OCI-LY1 (cell line): ENCODE measurements around the gene SLC26A2.

Experiments
- H2AFZ ChIP-seq: fragments of 200-600 bp; sonication (generic), shearing (Covaris generic); 2 replicates; pipeline ENCODE4 v1.6.0; 2014; ENCODE audit warnings: antibody characterized with exemption, mild to moderate bottlenecking, low read length
- H3F3A ChIP-seq: fragments of 200-600 bp; sonication (generic), shearing (Covaris generic); 2 replicates; pipeline ENCODE4 v1.6.0; 2014; ENCODE audit warnings: mild to moderate bottlenecking, antibody characterized with exemption, low read length, moderate library complexity; ENCODE audit not compliant: insufficient read depth
- H3K27ac ChIP-seq: fragments of 200-600 bp; sonication (generic); 2 replicates; pipeline ENCODE4 v1.5.1; 2014; ENCODE audit warnings: low read length, mixed run types, mild to moderate bottlenecking, low read depth; ENCODE audit not compliant: poor library complexity, severe bottlenecking
- H3K27me3 ChIP-seq: fragments of 200-600 bp; sonication (generic); 2 replicates; pipeline ENCODE4 v1.6.0; 2014; ENCODE audit warnings: antibody characterized with exemption, mild to moderate bottlenecking, low read length, moderate library complexity; ENCODE audit not compliant: insufficient read depth
- H3K36me3 ChIP-seq: fragments of 200-600 bp; sonication (generic); 2 replicates; pipeline ENCODE4 v1.6.1; 2014; ENCODE audit warnings: mild to moderate bottlenecking, antibody characterized with exemption, low read length, moderate library complexity, mixed read lengths; ENCODE audit not compliant: insufficient read depth
- H3K4me1 ChIP-seq: fragments of 200-600 bp; sonication (generic); 2 replicates; pipeline ENCODE4 v1.5.1; 2014; ENCODE audit warnings: mild to moderate bottlenecking, low read length, moderate library complexity; ENCODE audit not compliant: insufficient read depth, severe bottlenecking
- H3K4me2 ChIP-seq: fragments of 200-600 bp; sonication (generic), shearing (Covaris generic); 2 replicates; pipeline ENCODE4 v1.6.1; 2014; ENCODE audit warnings: low read length
- H3K4me3 ChIP-seq: fragments of 200-600 bp; sonication (generic); 2 replicates; pipeline ENCODE4 v1.5.1; 2014; ENCODE audit warnings: low read length, low read depth, mild to moderate bottlenecking, mixed read lengths; ENCODE audit not compliant: poor library complexity, severe bottlenecking
- H3K79me2 ChIP-seq: fragments of 200-600 bp; shearing (Covaris generic); 2 replicates; pipeline ENCODE4 v1.6.1; 2016; ENCODE audit warnings: mixed run types, low read length, mixed read lengths; ENCODE audit not compliant: insufficient read depth
- H3K9ac ChIP-seq: fragments of 200-600 bp; sonication (generic), shearing (Covaris generic); 2 replicates; pipeline ENCODE4 v1.6.1; 2014; ENCODE audit warnings: mild to moderate bottlenecking, low read length, mixed read lengths
- H3K9me2 ChIP-seq: fragments of 200-600 bp; sonication (generic), shearing (Covaris generic); 2 replicates; pipeline ENCODE4 v1.6.1; 2014; ENCODE audit warnings: low read depth, mild to moderate bottlenecking, low read length, mixed read lengths
- H3K9me3 ChIP-seq: fragments of 200-600 bp; shearing (Covaris generic); 2 replicates; pipeline ENCODE4 v1.6.1; 2014; ENCODE audit warnings: low read length, mixed read lengths
- H4K20me1 ChIP-seq: fragments of 200-600 bp; sonication (generic), shearing (Covaris generic); 2 replicates; pipeline ENCODE4 v1.6.0; 2016; ENCODE audit warnings: mild to moderate bottlenecking, low read length; ENCODE audit not compliant: insufficient read depth
- CTCF ChIP-seq: fragments of 200-600 bp; sonication (generic), shearing (Covaris generic); IDR thresholded peaks from 2 replicates; pipeline ENCODE4 v1.5.1; 2017; ENCODE audit warnings: mild to moderate bottlenecking, antibody characterized with exemption, low read length, moderate library complexity, mixed read lengths
- EZH2 ChIP-seq: fragments of 200-600 bp; sonication (generic), shearing (Covaris generic); IDR thresholded peaks from 2 replicates; pipeline ENCODE4 v1.8.0; 2017; ENCODE audit warnings: borderline replicate concordance, mixed run types, mild to moderate bottlenecking, antibody characterized with exemption, low read length, moderate library complexity, mixed read lengths

SLC26A2 gene

GRCh38 chr5:149940077-149940574, 20.4 kb upstream of the SLC26A2 start:
- no peaks in the 10 kb centered on the region for H3K9me2 ChIP-seq
- no peak overlapping the region for H3K9ac ChIP-seq
- no peaks in the 10 kb centered on the region for H3K9me3 ChIP-seq
- H3K4me1 ChIP-seq = no peaks in the 10 kb centered on the region
- no peaks in the 10 kb centered on the region for H4K20me1 ChIP-seq
- no peak overlapping the region for H3K4me2 ChIP-seq
- no peak overlapping the region for H3K27ac ChIP-seq
- no peak overlapping the region for H3K4me3 ChIP-seq
- no peaks in the 10 kb centered on the region for H3K36me3 ChIP-seq
- H3K27me3 ChIP-seq = no peaks in the 10 kb centered on the region; the same call in 1 of the 2 replicates
- TF ChIP-seq EZH2 = no peak
- no peak for TF ChIP-seq CTCF
- H3K79me2 ChIP-seq = no peaks in the 10 kb centered on the region
- no peaks in the 10 kb centered on the region for H3F3A ChIP-seq
- no peak overlapping the region for H2AFZ ChIP-seq

GRCh38 chr5:149940941-149941644, 19.5 kb upstream of the SLC26A2 start:
- Histone ChIP-seq H3F3A (no peaks in the 10 kb centered on the region), H2AFZ (no peak overlapping the region), H3K9me3 (no peaks in the 10 kb centered on the region), H3K79me2 (no peaks in the 10 kb centered on the region), H3K9ac (no peak overlapping the region), H3K36me3 (no peaks in the 10 kb centered on the region), H3K27me3 (no peaks in the 10 kb centered on the region; the same call in 1 of the 2 replicates), H4K20me1 (no peaks in the 10 kb centered on the region), H3K9me2 (no peaks in the 10 kb centered on the region), H3K4me1 (no peaks in the 10 kb centered on the region), H3K4me2 (no peak overlapping the region), H3K4me3 (no peak overlapping the region), H3K27ac (no peak overlapping the region)
- TF ChIP-seq EZH2 (no peak), CTCF (no peak)

GRCh38 chr5:149941795-149942194, 18.8 kb upstream of the SLC26A2 start:
- no peaks in the 10 kb centered on the region; the same call in 1 of the 2 replicates for H3K27me3 ChIP-seq
- H3F3A ChIP-seq = no peaks in the 10 kb centered on the region
- no peak overlapping the region for H3K4me3 ChIP-seq
- no peak overlapping the region for H3K9ac ChIP-seq
- TF ChIP-seq EZH2 (no peak), CTCF (no peak)
- H2AFZ ChIP-seq = no peak overlapping the region
- H3K9me2 ChIP-seq = no peaks in the 10 kb centered on the region
- H3K36me3 ChIP-seq = no peaks in the 10 kb centered on the region
- H3K27ac ChIP-seq = no peak overlapping the region
- H3K9me3 ChIP-seq = no peaks in the 10 kb centered on the region
- H3K4me1 ChIP-seq = no peaks in the 10 kb centered on the region
- no peaks in the 10 kb centered on the region for H4K20me1 ChIP-seq
- no peaks in the 10 kb centered on the region for H3K79me2 ChIP-seq
- no peak overlapping the region for H3K4me2 ChIP-seq
